ENCODE data around the gene BRI3BP. TPM values are rescaled to one million over a fixed set of nuclear protein-coding genes. Genes with fewer than 3 reads are reported as not detected.

The BRI3BP gene
- total RNA-seq, 1 experiment from 2014 or later = 19.6 TPM

- Mint-ChIP-seq H3K4me1 (ENCODE audit: low read depth, unreplicated experiment) (no peaks in the 10 kb centered on the region), H3K27me3 (ENCODE audit: insufficient read depth, unreplicated experiment) (no peaks in the 10 kb centered on the region), H3K4me3 (ENCODE audit: unreplicated experiment) (no peak overlapping the region), H3K9me3 (ENCODE audit: unreplicated experiment) (no peaks in the 10 kb centered on the region), H3K27ac (ENCODE audit: unreplicated experiment) (no peak overlapping the region), H3K36me3 (ENCODE audit: insufficient read depth, unreplicated experiment) (peaks cover 43% of the 10 kb centered on the region)
- no peaks in the 10 kb centered on the region for H3K4me1 ChIP-seq
- no peak overlapping the region for H3K4me3 ChIP-seq (ENCODE audit: low read depth, low read length)
- no peaks in the 10 kb centered on the region for H3K27me3 ChIP-seq (replicated peaks; ENCODE audit: control insufficient read depth, insufficient read depth, low read length)
- no TSS peak for BruUV-seq (replicated peaks)
- no peaks in the 10 kb centered on the region for H3K9me3 ChIP-seq
- H3K36me3 ChIP-seq (ENCODE audit: control insufficient read depth, insufficient read depth, low read length) = no peaks in the 10 kb centered on the region; the same call in 1 of the 2 replicates
- ChIA-PET POLR2A (no interaction called here), CTCF (no interaction called here)
- no peak for DNase-seq
- intact Hi-C loops (cut with micrococcal nuclease; ENCODE audit: unreplicated experiment) = no loop called here
- TF ChIP-seq, protein P1, sequence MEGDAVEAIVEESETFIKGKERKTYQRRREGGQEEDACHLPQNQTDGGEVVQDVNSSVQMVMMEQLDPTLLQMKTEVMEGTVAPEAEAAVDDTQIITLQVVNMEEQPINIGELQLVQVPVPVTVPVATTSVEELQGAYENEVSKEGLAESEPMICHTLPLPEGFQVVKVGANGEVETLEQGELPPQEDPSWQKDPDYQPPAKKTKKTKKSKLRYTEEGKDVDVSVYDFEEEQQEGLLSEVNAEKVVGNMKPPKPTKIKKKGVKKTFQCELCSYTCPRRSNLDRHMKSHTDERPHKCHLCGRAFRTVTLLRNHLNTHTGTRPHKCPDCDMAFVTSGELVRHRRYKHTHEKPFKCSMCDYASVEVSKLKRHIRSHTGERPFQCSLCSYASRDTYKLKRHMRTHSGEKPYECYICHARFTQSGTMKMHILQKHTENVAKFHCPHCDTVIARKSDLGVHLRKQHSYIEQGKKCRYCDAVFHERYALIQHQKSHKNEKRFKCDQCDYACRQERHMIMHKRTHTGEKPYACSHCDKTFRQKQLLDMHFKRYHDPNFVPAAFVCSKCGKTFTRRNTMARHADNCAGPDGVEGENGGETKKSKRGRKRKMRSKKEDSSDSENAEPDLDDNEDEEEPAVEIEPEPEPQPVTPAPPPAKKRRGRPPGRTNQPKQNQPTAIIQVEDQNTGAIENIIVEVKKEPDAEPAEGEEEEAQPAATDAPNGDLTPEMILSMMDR (IDR thresholded peaks at IDR 0.05; ENCODE audit: insufficient read depth in 1 of 2, low read depth in 1 of 2, low read length in 1 of 2, severe bottlenecking in 1 of 2, unreplicated experiment in 1 of 2) = no peak
Measured at GRCh38 chr12:125004621-125005020, 11.2 kb downstream of the BRI3BP start.

DNA sequence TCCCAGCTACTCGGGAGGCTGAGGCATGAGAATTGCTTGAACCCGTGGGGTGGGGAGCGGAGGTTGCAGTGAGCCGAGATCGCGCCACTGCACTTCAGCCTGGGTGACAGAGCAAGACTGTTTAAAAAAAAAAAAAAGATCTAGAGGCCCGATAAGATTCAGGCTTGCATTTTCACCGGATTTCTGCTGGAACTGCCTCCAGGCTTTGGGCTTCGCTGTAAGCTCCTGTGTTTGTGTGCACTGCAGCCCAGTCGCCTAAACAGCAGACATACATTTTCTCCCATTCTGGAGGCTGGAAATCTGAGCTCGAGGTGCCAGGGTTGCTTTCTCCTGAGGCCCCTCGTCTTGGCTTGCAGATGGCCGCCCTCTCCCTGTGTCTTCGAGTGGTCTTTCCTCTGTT lies 12.2 kb downstream of the BRI3BP start:
- Histone ChIP-seq H3K4me1 (no peaks in the 10 kb centered on the region), H3K4me3 (ENCODE audit: low read depth, low read length) (no peak overlapping the region), H3K27me3 (replicated peaks; ENCODE audit: control insufficient read depth, insufficient read depth, low read length) (no peaks in the 10 kb centered on the region), H3K36me3 (ENCODE audit: control insufficient read depth, insufficient read depth, low read length) (no peaks in the 10 kb centered on the region; the same call in 1 of the 2 replicates), H3K9me3 (no peaks in the 10 kb centered on the region)
- no peak overlapping the region for H3K4me3 Mint-ChIP-seq (ENCODE audit: unreplicated experiment)
- intact Hi-C loops (cut with micrococcal nuclease; ENCODE audit: unreplicated experiment) = no loop called here
- H3K27me3 Mint-ChIP-seq (ENCODE audit: insufficient read depth, unreplicated experiment) = no peaks in the 10 kb centered on the region
- no peaks in the 10 kb centered on the region for H3K4me1 Mint-ChIP-seq (ENCODE audit: low read depth, unreplicated experiment)
- CTCF ChIA-PET = no interaction called here
- H3K27ac Mint-ChIP-seq (ENCODE audit: unreplicated experiment) = no peak overlapping the region
- POLR2A ChIA-PET = interaction anchor here (0.6 kb wide), 1 partner anchor 30 kb away, joined by 5 read pairs; no protein-coding TSS in a partner anchor
- BruUV-seq (replicated peaks) = no TSS peak
- H3K36me3 Mint-ChIP-seq (ENCODE audit: insufficient read depth, unreplicated experiment) = peaks cover 41% of the 10 kb centered on the region
- DNase-seq = no peak
- TF ChIP-seq, protein P1 (IDR thresholded peaks at IDR 0.05; ENCODE audit: insufficient read depth in 1 of 2, low read depth in 1 of 2, low read length in 1 of 2, severe bottlenecking in 1 of 2, unreplicated experiment in 1 of 2) = no peak
- H3K9me3 Mint-ChIP-seq (ENCODE audit: unreplicated experiment) = no peaks in the 10 kb centered on the region

DNA sequence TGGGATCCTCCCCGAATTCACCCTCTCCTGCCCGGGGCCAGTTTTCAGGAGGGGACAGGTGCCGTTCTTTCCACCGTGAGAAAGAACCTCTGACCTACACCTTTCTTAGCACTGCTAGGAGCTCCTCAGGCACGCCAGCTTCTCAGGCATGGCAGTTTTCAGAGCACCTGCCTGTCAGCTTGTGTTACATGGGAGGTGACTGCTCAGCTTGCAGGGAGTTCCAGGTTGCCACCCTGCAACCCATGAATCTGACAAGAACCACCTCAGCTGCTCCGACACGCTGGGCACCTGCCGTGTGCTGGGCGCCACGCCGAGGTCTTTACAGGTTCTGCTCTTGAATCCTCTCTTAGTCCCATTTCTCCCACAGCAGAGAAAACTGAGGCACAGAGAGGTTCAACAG lies 12.9 kb downstream of the BRI3BP start:
- DNase-seq = no peak
- Mint-ChIP-seq H3K4me1 (ENCODE audit: low read depth, unreplicated experiment) (no peaks in the 10 kb centered on the region), H3K4me3 (ENCODE audit: unreplicated experiment) (no peak overlapping the region), H3K9me3 (ENCODE audit: unreplicated experiment) (no peaks in the 10 kb centered on the region), H3K36me3 (ENCODE audit: insufficient read depth, unreplicated experiment) (peaks cover 40% of the 10 kb centered on the region), H3K27me3 (ENCODE audit: insufficient read depth, unreplicated experiment) (no peaks in the 10 kb centered on the region), H3K27ac (ENCODE audit: unreplicated experiment) (no peak overlapping the region)
- H3K4me3 ChIP-seq (ENCODE audit: low read depth, low read length) = no peak overlapping the region
- intact Hi-C loops (cut with micrococcal nuclease; ENCODE audit: unreplicated experiment) = no loop called here
- no TSS peak for BruUV-seq (replicated peaks)
- no peaks in the 10 kb centered on the region; the same call in 1 of the 2 replicates for H3K36me3 ChIP-seq (ENCODE audit: control insufficient read depth, insufficient read depth, low read length)
- H3K27me3 ChIP-seq (replicated peaks; ENCODE audit: control insufficient read depth, insufficient read depth, low read length) = no peaks in the 10 kb centered on the region
- H3K9me3 ChIP-seq = no peaks in the 10 kb centered on the region
- ChIA-PET CTCF (no interaction called here), POLR2A (interaction anchor here (0.6 kb wide), 1 partner anchor 31 kb away, joined by 5 read pairs; no protein-coding TSS in a partner anchor)
- TF ChIP-seq, protein P1 (IDR thresholded peaks at IDR 0.05; ENCODE audit: insufficient read depth in 1 of 2, low read depth in 1 of 2, low read length in 1 of 2, severe bottlenecking in 1 of 2, unreplicated experiment in 1 of 2) = no peak
- no peaks in the 10 kb centered on the region for H3K4me1 ChIP-seq

All from Caco-2 (cell line).